RWPE2 (cell line): ENCODE measurements around the gene GRIPAP1.
"Not testable (repeated sequence)": the region's sequence is repeated elsewhere in the genome, so short reads cannot be mapped to it uniquely, and the experiment has no call there.

ENCODE experiments used
- ATAC-seq: fragments of 200-7000 bp; cut with Tn5 transposase; 3 replicates; pipeline ENCODE4 v1.9.1; 2021; ENCODE audit warnings: low read depth
- DNase-seq: peaks from one replicate; pipeline ENCODE4 v3.0.0-alpha.2; 2020; ENCODE audit warnings: low spot score
- H3K27ac ChIP-seq: fragments of 450-650 bp; 2 replicates; pipeline ENCODE4 v1.5.1; 2017; ENCODE audit warnings: mild to moderate bottlenecking; ENCODE audit not compliant: poor library complexity, severe bottlenecking
- H3K27me3 ChIP-seq: fragments of 250-450 bp; sonication (Bioruptor Pico); 2 replicates; pipeline ENCODE4 v1.5.1; 2021; ENCODE audit warnings: mild to moderate bottlenecking, moderate library complexity; ENCODE audit not compliant: insufficient read depth, poor library complexity, severe bottlenecking
- H3K36me3 ChIP-seq: fragments of 250-450 bp; sonication (Bioruptor Pico); 2 replicates; pipeline ENCODE4 v1.5.1; 2020; ENCODE audit warnings: low read depth, mild to moderate bottlenecking, moderate library complexity
- H3K4me1 ChIP-seq: fragments of 250-450 bp; sonication (Bioruptor Pico); 2 replicates; pipeline ENCODE4 v1.5.1; 2021; ENCODE audit warnings: mild to moderate bottlenecking, moderate library complexity; ENCODE audit not compliant: insufficient read depth, poor library complexity, severe bottlenecking
- H3K4me3 ChIP-seq: fragments of 250-450 bp; sonication (Bioruptor Pico); 2 replicates; pipeline ENCODE4 v1.5.1; 2021; ENCODE audit warnings: mild to moderate bottlenecking, moderate library complexity; ENCODE audit not compliant: severe bottlenecking
- H3K9me3 ChIP-seq: fragments of 250-450 bp; sonication (Bioruptor Pico); 2 replicates; pipeline ENCODE4 v1.5.1; 2021; ENCODE audit warnings: mild to moderate bottlenecking, moderate library complexity; ENCODE audit not compliant: severe bottlenecking
- TF ChIP-seq, protein P1 (sequence below): fragments of 450-650 bp; IDR thresholded peaks from one replicate; pipeline ENCODE4 v1.5.1; 2017; ENCODE audit warnings: mild to moderate bottlenecking, moderate library complexity; ENCODE audit not compliant: poor library complexity, severe bottlenecking

Gene GRIPAP1

DNA sequence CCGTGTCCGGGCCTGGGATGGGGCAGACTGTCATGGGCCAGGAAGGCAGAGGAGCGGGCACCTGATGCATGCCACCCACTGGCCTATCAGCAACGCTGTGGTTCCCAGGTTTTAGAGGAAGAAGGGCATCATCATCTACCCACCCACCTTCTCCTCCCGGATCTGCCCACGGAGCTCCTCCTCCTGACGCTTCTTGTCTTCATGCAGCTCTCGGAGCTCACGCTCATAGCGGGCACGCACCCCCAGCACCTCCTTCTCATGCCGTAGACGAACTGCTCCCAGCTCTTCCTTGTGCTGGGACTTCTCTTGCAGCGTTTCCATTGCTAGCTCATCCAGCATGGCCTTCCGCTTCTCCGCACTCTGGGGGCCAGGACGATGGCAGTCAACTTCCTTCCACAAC lies 19.0 kb downstream of the GRIPAP1 start:
- H3K9me3 ChIP-seq: no peaks in the 10 kb centered on the region
- H3K27ac ChIP-seq: no peak overlapping the region
- ATAC-seq (no peak), DNase-seq (no peak)
- H3K4me1 ChIP-seq: no peaks in the 10 kb centered on the region
- H3K36me3 ChIP-seq: peaks cover 17% of the 10 kb centered on the region
- no peak overlapping the region for H3K4me3 ChIP-seq
- TF ChIP-seq, protein P1, sequence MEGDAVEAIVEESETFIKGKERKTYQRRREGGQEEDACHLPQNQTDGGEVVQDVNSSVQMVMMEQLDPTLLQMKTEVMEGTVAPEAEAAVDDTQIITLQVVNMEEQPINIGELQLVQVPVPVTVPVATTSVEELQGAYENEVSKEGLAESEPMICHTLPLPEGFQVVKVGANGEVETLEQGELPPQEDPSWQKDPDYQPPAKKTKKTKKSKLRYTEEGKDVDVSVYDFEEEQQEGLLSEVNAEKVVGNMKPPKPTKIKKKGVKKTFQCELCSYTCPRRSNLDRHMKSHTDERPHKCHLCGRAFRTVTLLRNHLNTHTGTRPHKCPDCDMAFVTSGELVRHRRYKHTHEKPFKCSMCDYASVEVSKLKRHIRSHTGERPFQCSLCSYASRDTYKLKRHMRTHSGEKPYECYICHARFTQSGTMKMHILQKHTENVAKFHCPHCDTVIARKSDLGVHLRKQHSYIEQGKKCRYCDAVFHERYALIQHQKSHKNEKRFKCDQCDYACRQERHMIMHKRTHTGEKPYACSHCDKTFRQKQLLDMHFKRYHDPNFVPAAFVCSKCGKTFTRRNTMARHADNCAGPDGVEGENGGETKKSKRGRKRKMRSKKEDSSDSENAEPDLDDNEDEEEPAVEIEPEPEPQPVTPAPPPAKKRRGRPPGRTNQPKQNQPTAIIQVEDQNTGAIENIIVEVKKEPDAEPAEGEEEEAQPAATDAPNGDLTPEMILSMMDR: no peak
- no peaks in the 10 kb centered on the region for H3K27me3 ChIP-seq

DNA sequence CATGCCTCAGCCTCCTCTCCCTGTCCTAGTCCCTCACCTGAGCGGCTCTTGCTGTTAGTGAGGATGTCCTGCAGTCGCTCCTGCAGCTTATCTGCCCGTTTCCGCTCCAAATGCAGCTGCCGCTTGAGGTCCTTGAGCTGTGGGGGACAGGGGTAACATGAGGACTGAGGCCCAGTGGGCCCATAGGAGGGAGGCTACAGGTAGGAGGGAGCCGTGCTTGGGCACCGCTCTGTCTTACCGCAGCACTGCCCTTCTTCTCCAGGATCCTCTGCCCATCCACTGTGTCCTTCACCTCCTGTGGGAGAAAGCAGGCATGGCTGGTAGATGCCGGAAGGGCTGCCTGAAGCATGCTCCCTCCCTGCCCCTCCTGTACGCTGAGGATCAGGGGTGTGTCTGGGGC lies 20.9 kb downstream of the GRIPAP1 start:
- Histone ChIP-seq H3K9me3 (no peaks in the 10 kb centered on the region), H3K4me3 (no peak overlapping the region), H3K27ac (no peak overlapping the region), H3K27me3 (no peaks in the 10 kb centered on the region), H3K4me1 (no peaks in the 10 kb centered on the region), H3K36me3 (peaks cover 17% of the 10 kb centered on the region)
- TF ChIP-seq, protein P1: no peak
- DNase-seq (no peak), ATAC-seq (no peak)

DNA sequence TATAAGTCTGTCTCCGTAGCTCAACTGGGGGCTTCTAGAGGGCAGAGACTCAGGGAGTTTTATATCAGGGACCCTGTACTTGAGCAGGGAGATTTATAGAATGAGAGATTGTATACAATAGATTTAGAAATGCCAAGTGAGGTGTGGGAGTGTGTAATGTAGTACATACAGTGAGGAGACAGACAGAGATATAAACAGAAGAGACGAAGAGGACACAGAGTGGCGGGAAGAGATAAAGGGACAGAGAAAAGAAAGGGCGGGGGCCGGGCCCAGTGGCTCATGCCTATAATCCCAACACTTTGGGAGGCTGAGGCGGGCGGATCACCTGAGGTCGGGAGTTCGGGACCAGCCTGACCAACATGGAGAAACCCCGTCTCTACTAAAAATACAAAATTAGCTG lies 21.7 kb downstream of the GRIPAP1 start:
- H3K4me3 ChIP-seq, H3K9me3 ChIP-seq, ATAC-seq, H3K27me3 ChIP-seq, H3K27ac ChIP-seq, DNase-seq, H3K4me1 ChIP-seq: not testable (repeated sequence)
- H3K36me3 ChIP-seq: peaks cover 17% of the 10 kb centered on the region

DNA sequence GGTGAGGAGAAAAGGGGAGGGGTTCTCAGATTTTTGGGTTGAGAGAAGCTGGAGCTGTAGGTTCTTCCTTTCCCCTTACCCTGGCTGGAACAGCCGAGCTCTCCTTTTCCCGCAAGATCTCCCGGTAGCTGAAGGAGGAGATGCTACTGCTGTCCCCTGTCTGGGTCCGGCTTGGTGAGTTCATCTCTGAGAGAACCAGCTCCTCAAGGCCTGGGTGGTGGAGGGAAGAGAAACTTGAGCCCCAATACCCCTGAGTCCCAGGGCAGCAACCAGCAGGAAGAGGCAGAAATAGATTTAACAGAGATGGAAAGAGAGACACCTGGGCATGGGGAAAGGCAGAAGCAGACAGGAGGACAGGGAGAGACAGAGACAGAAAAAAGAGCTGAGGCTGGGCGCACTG lies 23.8 kb downstream of the GRIPAP1 start:
- no peak overlapping the region for H3K27ac ChIP-seq
- H3K4me1 ChIP-seq: no peaks in the 10 kb centered on the region
- no peak overlapping the region for H3K4me3 ChIP-seq
- H3K27me3 ChIP-seq: no peaks in the 10 kb centered on the region
- DNase-seq (no peak), ATAC-seq (no peak)
- TF ChIP-seq, protein P1: no peak
- no peaks in the 10 kb centered on the region for H3K9me3 ChIP-seq
- peaks cover 11% of the 10 kb centered on the region for H3K36me3 ChIP-seq

DNA sequence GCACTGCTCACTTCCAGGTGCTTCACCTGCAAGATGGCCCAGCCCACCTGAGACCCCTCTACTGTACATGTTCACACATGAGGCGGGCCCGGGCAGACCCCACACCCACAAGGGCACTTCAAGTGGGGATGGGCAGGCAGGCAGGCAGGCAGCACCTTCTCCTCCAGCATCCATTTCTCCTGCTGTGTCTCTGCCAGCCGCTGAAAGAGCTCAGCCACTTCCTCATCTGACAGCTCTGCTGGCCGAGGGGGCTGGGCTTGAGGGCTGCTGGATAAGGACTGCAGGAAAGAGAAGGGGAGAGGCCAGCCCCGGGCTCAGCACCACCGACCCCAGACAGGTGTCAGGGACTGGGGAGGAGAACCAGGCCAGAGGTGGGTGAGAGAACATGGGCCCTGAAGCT lies 26.0 kb downstream of the GRIPAP1 start:
- ATAC-seq: no peak
- Histone ChIP-seq H3K36me3 (peaks cover 8% of the 10 kb centered on the region; the same call in 1 of the 2 replicates), H3K4me3 (no peak overlapping the region), H3K4me1 (no peaks in the 10 kb centered on the region), H3K27ac (no peak overlapping the region), H3K9me3 (no peaks in the 10 kb centered on the region), H3K27me3 (no peaks in the 10 kb centered on the region)
- TF ChIP-seq, protein P1: no peak
- no peak for DNase-seq

DNA sequence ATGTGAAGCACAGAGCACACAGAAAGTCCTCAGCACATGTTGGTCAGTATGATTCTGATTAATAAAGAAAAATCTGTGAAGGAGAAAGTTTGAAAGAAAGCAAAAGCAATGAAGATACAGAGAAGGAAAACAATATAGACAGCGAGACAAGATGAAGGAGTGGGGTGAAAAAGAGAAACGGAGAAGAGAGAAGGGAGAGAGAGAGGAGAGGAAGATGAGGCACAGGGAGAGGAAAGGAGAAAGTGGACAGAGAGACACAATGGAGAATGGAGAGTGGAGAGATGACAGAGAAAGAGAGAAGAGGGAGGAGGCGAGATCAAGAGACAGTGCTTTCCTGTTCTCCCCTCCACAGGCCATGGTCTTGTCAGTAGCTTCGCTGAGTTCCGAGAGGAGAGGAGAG lies 26.5 kb downstream of the GRIPAP1 start:
- Histone ChIP-seq H3K9me3 (no peaks in the 10 kb centered on the region), H3K27ac (no peak overlapping the region), H3K36me3 (peaks cover 8% of the 10 kb centered on the region; the same call in 1 of the 2 replicates), H3K4me1 (no peaks in the 10 kb centered on the region), H3K4me3 (no peak overlapping the region), H3K27me3 (no peaks in the 10 kb centered on the region)
- ATAC-seq: no peak
- TF ChIP-seq, protein P1: no peak
- DNase-seq: no peak
